ENCODE measurements around the gene SGCG. TPM values are rescaled to one million over a fixed set of nuclear protein-coding genes. Genes with fewer than 3 reads are reported as not detected.

SGCG gene
- total and polyA plus RNA-seq, 9 donors: 0.15 to 2.6 (median 1.1) TPM; not detected in 5

DNA sequence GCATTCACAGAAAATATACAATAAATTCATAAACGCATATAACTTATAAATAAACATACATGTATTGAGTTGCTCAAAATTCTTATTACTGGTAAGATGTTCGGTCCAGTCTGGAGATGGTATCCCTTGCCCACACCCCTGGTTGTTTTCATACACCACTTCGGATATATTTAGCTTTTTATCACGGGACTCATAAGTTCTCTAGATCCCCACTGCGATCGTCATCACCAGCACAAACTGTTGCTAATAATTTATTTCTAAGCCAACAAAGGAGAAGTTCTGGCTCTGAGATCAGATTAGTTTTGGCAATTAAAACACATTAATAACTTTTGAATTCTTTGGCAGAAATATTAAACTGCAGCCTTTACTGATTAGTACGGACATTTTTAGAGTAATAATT is 23.0 kb upstream of the SGCG start:
- WGBS, 3 donors: 38 to 45% (median 40%) methylated on average over 7 of the region's 7 CpGs
- intact Hi-C loops (cut with DNase I): no loop called here
- TF ChIP-seq, protein P1, sequence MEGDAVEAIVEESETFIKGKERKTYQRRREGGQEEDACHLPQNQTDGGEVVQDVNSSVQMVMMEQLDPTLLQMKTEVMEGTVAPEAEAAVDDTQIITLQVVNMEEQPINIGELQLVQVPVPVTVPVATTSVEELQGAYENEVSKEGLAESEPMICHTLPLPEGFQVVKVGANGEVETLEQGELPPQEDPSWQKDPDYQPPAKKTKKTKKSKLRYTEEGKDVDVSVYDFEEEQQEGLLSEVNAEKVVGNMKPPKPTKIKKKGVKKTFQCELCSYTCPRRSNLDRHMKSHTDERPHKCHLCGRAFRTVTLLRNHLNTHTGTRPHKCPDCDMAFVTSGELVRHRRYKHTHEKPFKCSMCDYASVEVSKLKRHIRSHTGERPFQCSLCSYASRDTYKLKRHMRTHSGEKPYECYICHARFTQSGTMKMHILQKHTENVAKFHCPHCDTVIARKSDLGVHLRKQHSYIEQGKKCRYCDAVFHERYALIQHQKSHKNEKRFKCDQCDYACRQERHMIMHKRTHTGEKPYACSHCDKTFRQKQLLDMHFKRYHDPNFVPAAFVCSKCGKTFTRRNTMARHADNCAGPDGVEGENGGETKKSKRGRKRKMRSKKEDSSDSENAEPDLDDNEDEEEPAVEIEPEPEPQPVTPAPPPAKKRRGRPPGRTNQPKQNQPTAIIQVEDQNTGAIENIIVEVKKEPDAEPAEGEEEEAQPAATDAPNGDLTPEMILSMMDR (IDR thresholded peaks at IDR 0.05): no peak
- TF ChIP-seq EP300 (IDR thresholded peaks at IDR 0.05) (no peak), POLR2A (IDR thresholded peaks at IDR 0.05) (no peak)

DNA sequence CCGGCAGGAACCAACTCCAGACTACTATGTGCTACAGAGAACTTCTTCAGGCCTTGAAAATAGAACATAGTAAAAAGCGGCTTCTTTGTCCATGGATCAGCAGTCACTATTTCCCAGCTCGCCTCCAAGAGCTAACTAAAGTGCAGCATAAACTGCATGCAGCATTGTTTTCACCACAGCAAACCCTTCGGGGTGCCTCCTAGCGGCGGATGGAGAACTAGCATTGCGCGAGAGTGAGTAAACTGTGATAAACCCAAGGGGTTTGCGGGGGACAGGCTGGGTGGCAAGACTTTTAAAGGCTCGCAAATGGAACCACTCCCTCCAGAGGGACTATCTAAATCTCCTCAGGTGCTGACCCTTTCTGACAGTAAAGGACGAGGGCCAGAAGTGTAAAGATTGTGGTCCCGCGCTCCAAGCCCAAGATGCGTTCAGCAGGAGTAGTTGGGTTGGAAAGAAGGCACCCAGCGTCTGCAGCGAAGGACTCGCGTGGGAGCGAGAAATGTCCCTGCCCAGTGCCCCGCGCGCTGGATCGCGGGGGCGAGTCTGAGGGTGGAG is 21.5 kb upstream of the SGCG start:
- intact Hi-C loops (cut with DNase I): no loop called here
- DNase-seq: no peak
- WGBS, 3 donors: 9 to 14% (median 11%) methylated on average over 23 to 25 of the region's 25 CpGs
- Histone ChIP-seq H3K4me3 (no peak overlapping the region), H3K4me1 (ENCODE audit: insufficient read depth) (no peaks in the 10 kb centered on the region), H3K9me3 (no peaks in the 10 kb centered on the region), H3K36me3 (no peaks in the 10 kb centered on the region), H3K27me3 (no peaks in the 10 kb centered on the region), H3K27ac (no peak overlapping the region)
- TF ChIP-seq EP300 (IDR thresholded peaks at IDR 0.05): no peak
- TF ChIP-seq POLR2A (IDR thresholded peaks at IDR 0.05): no peak
- TF ChIP-seq, protein P1 (IDR thresholded peaks at IDR 0.05): no peak

More for the DNA sequence above, 23.0 kb upstream of the SGCG start:
- H3K27ac ChIP-seq: no peak overlapping the region
- H3K4me3 ChIP-seq: no peak overlapping the region
- no peaks in the 10 kb centered on the region for H3K4me1 ChIP-seq (ENCODE audit: insufficient read depth)
- H3K27me3 ChIP-seq: no peaks in the 10 kb centered on the region
- no peaks in the 10 kb centered on the region for H3K9me3 ChIP-seq
- DNase-seq: no peak
- no peaks in the 10 kb centered on the region for H3K36me3 ChIP-seq

DNA sequence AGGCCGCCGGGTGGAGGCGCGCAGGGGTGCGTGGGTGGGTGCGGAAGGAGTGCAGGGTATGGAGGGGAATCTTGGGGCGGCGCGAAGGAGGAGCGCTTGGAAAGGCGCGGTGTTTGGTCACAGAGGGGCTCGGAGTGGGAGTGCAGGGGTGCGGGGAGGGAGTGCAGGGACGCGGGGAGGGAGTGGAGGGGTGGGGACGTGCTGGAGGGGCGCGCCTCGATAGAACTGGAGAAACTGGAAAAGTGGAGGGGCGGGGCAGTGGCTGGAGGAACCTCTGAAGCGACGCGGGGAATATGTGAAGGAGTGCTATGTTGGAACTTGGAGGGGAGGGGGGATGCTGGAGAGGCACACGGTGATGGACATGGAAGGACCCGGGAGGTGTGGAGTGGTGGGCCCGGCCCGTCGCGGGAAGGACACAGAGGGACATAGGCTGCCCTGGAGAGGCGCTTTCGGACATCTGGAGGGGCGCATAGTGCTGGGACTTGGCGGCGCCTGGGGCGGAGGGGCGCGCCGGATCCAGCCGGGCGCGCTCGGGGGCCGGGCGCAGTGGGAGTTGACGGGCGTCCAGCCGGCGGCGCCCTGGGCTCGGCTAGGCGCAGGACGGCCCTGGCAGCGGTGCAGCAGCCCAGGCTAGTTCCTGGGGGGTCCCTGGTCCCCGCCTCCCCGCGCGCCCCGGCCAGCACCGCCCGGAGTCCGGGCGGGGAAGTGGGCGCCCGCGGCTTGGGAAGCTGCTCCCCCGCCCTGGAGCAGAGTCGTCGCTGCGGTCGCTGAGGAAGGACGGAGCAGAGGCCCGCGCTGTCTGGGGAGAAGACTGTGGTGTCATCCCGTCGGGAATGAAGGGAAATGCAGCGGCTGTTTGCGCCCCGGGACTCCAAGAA is 20.8 kb upstream of the SGCG start:
- TF ChIP-seq, protein P1 (IDR thresholded peaks at IDR 0.05): no peak
- TF ChIP-seq EP300 (IDR thresholded peaks at IDR 0.05) (no peak), POLR2A (IDR thresholded peaks at IDR 0.05) (no peak)
- H3K27ac ChIP-seq: no peak overlapping the region
- DNase-seq: no peak
- intact Hi-C loops (cut with DNase I): no loop called here
- no peaks in the 10 kb centered on the region for H3K36me3 ChIP-seq
- H3K4me3 ChIP-seq: no peak overlapping the region
- H3K27me3 ChIP-seq: no peaks in the 10 kb centered on the region
- no peaks in the 10 kb centered on the region for H3K4me1 ChIP-seq (ENCODE audit: insufficient read depth)
- H3K9me3 ChIP-seq: no peaks in the 10 kb centered on the region
- WGBS, 3 donors: 1 to 2% (median 2%) methylated on average over 60 to 79 of the region's 79 CpGs

DNA sequence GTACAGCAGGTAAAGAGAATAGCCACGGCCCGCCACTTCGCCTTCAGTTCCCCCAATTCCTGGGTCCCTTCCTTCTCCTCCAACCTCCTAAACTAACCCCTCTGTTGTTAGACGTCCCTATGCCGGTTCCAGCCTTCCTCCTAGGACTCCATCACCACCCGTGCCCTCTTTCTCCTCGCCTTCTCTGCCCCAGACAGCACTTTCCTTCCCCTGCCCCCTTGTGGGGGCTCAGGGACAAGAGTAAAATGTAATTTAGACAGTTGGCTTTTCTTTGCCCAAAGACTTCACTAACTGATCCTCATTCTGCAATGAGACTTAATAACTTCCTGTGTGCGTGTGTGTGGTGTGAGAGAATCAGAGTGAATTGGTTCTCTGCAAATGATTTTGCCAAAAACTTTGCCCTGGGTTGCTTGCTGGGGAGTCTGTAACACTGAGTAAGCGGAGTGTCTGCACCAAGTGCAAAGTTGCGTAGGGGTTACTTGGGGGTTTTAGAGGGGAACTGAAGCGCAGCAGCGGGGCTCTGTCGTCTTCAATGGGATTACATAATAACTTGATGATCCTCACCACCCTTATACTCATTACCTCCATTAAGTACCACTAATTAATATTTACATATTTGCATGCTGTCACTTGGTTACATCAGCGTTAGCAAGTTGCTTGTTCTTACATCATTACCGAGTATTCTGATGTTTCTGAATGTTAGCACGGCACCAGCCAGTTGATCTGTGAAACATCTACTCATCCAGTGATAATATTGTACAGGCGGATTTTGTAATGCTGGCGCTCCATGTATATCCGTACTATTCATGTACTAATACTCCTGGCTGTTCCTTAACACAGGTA is 19.9 kb upstream of the SGCG start:
- H3K4me1 ChIP-seq (ENCODE audit: insufficient read depth): no peaks in the 10 kb centered on the region
- 33 to 38% (median 36%) methylated on average over 19 of the region's 19 CpGs for WGBS, 3 donors
- H3K9me3 ChIP-seq: no peaks in the 10 kb centered on the region
- intact Hi-C loops (cut with DNase I): no loop called here
- no peaks in the 10 kb centered on the region for H3K27me3 ChIP-seq
- no peak overlapping the region for H3K4me3 ChIP-seq
- no peak overlapping the region for H3K27ac ChIP-seq
- TF ChIP-seq, protein P1 (IDR thresholded peaks at IDR 0.05): no peak
- TF ChIP-seq POLR2A (IDR thresholded peaks at IDR 0.05): no peak
- no peak for TF ChIP-seq EP300 (IDR thresholded peaks at IDR 0.05)
- no peak for DNase-seq
- H3K36me3 ChIP-seq: no peaks in the 10 kb centered on the region
